Stimulated activated CD4-positive, alpha-beta T cell treated with anti-CD3 and anti-CD28 coated beads, Interleukin-4, amount 100 ng/mL, for 1 hour (primary cell): Measurements from ENCODE around the gene PDZD2.
A peak's percentile ranks its signal among the peaks of the same experiment; 100 is the strongest.

Source experiments
- DNase-seq: peaks from one replicate; pipeline ENCODE4 v3.0.0-alpha.2; 2020

Gene PDZD2

DNA sequence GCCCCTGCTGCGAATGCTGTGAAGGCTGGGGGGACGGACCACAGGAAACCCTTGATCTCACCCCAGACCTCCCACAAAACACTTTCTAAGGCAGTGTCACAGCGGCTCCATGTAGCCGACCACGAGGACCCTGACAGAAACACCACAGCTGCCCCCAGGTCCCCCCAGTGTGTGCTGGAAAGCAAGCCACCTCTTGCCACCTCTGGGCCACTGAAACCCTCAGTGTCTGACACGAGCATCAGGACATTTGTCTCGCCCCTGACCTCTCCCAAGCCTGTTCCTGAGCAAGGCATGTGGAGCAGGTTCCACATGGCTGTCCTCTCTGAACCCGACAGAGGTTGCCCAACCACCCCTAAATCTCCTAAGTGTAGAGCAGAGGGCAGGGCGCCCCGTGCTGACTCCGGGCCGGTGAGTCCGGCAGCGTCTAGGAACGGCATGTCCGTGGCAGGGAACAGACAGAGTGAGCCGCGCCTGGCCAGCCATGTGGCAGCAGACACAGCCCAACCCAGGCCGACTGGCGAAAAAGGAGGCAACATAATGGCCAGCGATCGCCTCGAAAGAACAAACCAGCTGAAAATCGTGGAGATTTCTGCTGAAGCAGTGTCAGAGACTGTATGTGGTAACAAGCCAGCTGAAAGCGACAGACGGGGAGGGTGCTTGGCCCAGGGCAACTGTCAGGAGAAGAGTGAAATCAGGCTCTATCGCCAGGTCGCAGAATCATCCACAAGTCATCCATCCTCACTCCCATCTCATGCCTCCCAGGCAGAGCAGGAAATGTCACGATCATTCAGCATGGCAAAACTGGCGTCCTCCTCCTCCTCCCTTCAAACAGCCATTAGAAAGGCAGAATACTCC is 450.4 kb downstream of the PDZD2 start:
- DNase-seq, result no peak

- DNase-seq, result no peak
Measured at GRCh38 chr5:32090026-32090754, 451.3 kb downstream of the PDZD2 start.

DNA sequence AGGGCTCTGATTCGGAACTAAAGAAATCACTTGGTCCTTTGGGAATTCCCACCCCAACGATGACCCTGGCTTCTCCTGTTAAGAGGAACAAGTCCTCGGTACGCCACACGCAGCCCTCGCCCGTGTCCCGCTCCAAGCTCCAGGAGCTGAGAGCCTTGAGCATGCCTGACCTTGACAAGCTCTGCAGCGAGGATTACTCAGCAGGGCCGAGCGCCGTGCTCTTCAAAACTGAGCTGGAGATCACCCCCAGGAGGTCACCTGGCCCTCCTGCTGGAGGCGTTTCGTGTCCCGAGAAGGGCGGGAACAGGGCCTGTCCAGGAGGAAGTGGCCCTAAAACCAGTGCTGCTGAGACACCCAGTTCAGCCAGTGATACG is 451.8 kb downstream of the PDZD2 start:
- DNase-seq, result no peak

- DNase-seq, result peak; percentile 48
Measured at GRCh38 chr5:32092938-32093812, 454.2 kb downstream of the PDZD2 start.

DNA sequence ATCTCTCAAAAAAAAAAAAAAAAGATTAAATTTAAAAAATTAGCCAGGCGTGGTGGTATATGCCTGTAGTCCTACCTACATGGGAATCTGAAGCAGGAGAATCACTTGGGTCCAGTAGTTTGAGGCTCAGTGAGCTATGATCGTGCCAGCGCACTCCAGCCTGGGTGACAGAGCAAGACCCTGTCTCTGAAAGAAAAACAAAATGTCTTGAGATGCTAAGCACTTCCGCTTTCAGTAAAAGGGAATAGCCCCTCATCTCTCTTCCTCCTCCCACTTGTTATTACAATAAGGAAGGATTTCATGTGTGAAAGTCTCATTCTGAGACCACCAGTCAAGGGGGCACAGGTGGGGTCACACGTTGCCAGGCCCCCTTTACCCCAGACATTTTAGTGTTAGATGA is 455.8 kb downstream of the PDZD2 start:
- no peak for DNase-seq

DNA sequence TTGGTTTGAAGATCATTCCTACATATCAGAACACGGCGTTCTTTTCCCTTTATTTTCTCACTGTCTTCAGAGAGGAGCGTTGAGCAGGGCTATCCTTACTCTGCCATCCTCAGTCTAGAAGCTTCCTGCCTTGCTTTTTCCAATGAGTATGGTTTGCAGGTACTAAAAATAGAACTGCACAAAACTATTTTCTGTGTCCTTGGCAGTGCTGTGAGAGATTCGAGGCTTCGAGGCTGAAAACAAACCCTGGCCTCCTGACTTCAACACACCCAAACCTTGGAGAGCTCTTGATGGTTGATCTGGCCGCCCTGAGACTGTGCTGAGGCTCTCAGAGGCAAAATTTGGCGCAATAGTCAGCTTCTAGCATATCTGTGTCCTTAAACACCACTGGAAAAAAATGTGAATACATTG is 456.3 kb downstream of the PDZD2 start:
- DNase-seq, result no peak

- no peak for DNase-seq
Measured at GRCh38 chr5:32096891-32097595, 458.1 kb downstream of the PDZD2 start.

DNA sequence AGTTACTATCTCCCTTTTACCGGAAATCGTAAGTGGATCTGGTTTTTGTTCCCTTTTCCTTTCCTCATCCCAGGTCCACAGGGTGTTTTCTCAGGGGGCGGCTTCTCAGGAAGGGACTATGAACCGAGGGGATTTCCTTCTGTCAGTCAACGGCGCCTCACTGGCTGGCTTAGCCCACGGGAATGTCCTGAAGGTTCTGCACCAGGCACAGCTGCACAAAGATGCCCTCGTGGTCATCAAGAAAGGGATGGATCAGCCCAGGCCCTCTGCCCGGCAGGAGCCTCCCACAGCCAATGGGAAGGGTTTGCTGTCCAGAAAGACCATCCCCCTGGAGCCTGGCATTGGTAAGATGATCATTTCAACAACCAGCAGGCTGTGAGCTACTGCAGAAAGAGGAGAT is 459.4 kb downstream of the PDZD2 start:
- no peak for DNase-seq

DNA sequence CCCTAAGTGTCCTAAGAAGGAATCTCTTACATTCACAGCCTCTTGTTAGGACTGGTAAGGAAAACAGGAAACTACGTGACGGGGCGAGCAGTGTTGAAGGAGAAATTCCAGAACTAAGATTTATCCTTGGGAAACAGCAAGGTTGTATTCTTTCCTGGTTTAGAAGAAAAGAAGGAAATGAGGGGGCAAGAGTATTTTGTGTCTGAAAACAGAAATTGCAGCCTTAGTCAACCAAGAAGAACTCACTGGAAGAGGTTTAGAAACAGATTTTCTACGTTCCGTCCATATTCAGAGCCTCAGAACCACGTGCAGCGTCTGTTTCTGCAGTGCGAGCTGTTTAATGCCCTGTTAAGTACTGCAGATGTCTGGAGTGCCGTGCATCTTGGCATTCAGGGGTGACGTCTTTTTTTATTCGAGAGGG is 460.0 kb downstream of the PDZD2 start:
- no peak for DNase-seq

DNA sequence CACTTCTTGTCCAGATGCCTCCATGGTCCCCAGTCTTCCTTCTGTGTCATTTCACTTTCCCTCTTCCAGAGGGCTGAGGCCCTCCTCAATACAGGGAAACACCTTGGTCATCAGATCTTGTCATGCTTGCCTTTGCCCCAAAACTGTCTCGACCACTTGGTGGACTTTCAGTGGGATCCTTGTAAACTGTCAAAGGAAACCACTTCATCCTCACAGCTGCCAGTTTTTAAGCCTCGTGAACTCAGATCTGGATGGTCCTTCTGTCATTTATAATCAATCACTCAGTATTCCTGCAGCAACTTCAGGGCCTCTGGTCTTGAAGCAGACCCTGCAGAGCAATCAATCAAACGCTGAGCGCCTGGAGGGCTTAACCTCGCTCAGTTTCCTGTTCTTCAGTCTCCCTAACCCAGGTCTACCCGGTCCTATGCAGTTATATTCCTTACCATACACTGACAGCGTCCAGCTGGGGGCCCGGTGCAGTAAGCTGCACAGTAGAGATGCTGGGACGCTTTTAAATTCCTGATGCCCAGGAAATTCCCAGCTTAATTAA is 460.6 kb downstream of the PDZD2 start:
- no peak for DNase-seq

GRCh38 chr5:32100230-32100629 is 461.3 kb downstream of the PDZD2 start:
- DNase-seq, result no peak

DNA sequence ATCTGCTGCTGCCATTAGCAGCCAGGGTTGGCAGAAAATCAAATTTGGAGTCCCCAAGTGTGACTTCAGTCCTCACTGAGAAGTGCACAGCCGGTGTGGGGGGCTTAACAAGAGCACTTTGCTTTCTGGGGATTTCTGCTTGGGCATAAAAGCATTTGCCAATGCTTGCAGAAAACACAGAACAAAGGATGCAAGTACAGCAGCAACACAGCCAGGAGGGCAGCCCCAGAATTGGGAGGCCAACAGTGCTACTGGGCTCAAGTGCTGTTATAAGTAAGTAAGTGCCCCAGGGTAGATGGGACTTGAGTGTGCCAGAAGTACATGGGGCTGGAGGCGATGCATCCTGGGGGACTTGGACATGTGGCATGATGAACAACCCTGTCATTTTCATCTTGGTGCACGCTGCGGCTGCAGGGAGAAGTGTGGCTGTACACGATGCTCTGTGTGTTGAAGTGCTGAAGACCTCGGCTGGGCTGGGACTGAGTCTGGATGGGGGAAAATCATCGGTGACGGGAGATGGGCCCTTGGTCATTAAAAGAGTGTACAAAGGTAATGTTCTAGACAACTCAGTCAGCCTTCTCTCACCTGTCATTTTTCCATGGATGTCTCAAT is 461.9 kb downstream of the PDZD2 start:
- DNase-seq, result no peak

DNA sequence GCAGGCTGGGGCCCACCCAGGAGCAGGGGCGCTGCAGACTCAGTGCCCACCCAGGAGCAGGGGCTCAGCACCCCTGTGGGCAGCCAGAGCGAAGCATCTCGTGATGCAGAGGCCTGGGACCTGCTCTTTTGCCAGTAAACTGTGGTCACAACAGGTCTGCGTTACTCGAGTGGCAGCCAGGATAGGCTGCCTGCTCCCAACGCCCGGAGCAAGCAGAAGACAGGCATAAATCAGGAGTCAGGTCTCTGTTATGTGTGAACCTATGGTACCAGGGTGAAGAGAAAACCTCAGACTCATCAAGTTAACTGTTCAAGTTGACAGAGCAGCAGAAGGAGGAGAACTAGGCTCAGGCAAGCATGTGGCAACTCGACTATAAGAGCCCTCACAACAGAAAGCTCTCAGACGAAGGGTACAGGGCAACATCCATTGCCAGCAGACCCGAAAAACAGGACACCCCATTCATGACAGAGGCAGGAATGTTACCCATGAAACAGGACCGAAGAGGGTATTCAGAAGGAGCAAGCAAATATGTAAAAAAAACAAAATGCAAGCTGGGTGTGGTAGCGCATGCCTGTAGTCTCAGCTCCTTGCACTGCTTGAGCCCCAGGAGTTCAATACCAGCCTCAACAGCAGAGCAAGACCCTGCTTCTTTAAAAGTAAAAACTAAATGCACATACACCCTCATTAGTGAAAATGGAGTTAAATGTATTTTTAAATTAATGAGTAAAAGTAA is 463.5 kb downstream of the PDZD2 start:
- no peak for DNase-seq

DNA sequence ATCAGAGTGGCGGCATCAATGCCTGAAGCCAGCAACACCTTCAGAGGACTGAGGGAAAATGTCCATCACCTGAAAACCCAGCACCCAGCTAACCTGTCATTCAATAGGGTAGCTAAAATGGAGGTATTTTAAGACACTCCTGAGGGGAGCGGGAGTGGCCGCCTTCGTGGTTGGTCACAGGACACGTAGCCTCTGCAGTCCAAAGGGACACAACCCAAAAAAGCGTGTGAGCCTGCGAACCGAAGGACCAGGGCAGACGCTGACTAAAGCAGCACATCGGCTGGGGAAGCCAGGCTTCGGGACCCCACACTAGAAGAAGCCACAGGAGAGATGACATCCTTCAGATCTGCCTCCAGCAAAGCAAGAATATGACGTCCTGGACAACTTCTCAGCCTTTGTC is 464.6 kb downstream of the PDZD2 start:
- no peak for DNase-seq

- DNase-seq, result no peak
Measured at GRCh38 chr5:32107291-32107690, 468.4 kb downstream of the PDZD2 start.

GRCh38 chr5:32108167-32108566 is 469.2 kb downstream of the PDZD2 start:
- DNase-seq, result no peak

GRCh38 chr5:32109236-32109635 is 470.3 kb downstream of the PDZD2 start:
- DNase-seq, result no peak

GRCh38 chr5:32110111-32110696 is 471.3 kb downstream of the PDZD2 start:
- DNase-seq, result no peak

- no peak for DNase-seq
Measured at GRCh38 chr5:32115985-32116384, 477.1 kb downstream of the PDZD2 start.

DNA sequence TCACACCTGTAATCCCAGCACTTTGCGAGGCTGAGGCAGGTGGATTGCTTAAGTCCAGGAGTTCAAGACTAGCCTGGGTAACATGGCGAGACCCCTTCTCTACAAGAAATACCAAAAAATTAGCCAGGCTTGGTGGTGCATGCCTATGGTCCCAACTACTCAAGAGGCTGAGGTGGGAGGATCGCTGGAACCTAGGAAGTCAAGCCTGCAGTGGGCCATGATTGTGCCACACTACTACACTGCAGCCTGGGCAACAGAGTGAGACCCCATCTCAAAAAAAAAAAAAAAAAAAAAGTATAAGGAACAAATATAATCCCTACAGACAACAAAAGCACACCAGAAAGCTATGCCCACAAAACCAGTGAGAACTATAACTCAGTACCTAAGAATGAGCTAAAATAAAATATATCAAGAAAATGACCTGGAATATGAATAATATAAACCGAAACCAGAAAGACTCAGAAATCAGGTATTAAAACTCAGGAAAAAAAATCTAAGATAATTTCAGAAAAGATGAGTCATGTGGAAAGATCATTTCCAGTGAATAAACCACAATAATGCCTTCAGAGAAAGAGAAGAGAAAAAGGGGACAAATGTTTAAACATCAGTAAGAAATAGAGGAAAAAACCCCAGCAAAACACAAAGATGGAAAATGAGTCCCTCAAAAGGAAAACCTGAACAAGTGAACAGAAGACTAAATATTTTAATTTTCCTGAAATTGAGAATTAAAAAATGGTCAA is 477.8 kb downstream of the PDZD2 start:
- DNase-seq, result no peak
